K562 treated with DMSO at 1 percent for 48 hours (cell line): Measurements from ENCODE around the gene LAMB4. TPM values are rescaled to one million over a fixed set of nuclear protein-coding genes. Genes with fewer than 3 reads are reported as not detected.

ENCODE experiments used
- total RNA-seq: library from RNA; unstranded; fragments of 300-600 nt; gene quantifications from 2 replicates; pipeline ENCODE4 v1.2.3, GENCODE V29; 2022; ENCODE audit warnings: low replicate concordance; ENCODE audit errors: extremely low read depth

The LAMB4 gene
- total RNA-seq, result not detected in 2 replicates

GRCh38 chr7:108130261-108130660, at the start of gene LAMB4:
Gene LAMB4 (minus strand): TSS chr7:108130361. CDS start chr7:108123164, 7,197 bp downstream.

DNA sequence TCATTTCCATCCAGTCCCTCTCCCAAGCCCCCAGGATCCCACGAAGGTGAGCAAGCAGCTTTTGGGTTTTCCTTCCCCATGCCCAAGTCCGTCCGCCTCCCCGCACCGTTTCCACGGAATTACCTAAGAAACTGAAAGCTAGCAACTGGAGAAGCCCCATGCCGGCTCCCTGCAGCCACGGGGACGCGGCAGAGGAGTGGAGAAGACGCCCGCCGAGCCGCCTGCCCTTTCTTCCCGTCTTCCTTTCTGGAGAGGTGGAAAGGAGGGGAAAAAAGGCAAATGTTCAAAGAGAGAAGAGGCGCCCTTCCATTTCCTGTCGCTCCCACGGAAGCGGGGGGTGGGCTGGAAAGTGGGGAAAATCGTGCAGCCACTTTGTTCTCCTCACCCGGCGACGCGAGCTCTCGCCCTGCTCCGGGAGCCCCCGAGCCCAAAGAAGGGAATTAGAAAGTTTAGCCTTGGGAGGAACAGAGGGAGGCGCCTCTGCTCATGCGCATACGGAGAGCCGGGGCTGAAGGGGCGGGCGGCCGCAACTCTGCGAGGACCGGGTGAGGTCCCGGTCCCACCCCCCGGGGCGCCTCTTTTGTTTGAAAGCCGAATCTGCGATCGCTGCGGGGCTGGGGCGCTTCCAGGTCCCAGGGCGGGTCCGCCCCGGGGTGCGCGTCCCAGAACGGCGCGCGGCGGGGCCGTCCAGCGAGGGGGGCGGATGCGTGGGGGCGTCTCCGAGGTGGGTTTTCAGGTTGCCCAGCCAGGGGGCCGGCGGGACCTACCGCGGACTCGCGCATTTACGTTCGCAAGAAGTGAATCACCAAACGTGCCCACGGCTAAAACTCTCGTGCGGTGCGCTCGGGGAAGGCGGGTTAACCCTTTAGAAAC, 127.2 kb downstream of the LAMB4 start, which contains the start of gene LAMB1:
TSS of gene LAMB1 (minus strand) at position 436 of the 873 bp plus-strand sequence. CDS start at position 160, 276 bp downstream.

Other genes with a start within 250 kb of the LAMB4 start
- gene DLD, start 239.2 kb downstream of the LAMB4 start, total RNA-seq, result not detected in 2 replicates
- gene LAMB1, start 127.2 kb downstream of the LAMB4 start, total RNA-seq, result not detected in 2 replicates